ENCODE measurements around the gene RYR3.

RYR3 gene

DNA sequence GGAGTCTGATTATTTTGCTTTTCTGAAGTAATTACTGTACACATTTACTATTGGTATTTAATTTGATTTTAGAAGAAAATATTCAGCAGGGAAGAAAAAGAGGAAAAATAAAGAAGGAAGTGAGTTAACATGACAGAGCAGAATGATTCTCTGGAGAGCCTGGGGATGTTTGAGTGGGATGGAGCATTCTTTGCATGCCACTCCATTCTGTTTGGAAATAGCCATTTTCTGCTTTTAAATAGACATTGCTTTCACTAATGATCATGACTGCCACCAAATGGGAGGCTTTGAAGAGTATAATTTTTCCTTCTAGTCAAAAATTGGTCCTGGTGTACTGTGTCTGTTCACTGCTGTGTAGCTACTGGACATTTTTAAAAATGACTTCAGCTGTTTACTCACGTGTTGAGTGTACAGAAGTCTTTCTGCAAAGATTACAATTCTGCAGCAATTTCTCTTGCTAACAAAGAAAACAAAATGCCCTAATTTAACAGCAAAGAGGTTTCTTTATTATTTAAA lies 196.1 kb downstream of the RYR3 start:
- DNase-seq (ENCODE audit: low read depth): no peak
- H3K4me3 ChIP-seq (ENCODE audit: low read depth, low read length): no peak overlapping the region
- TF ChIP-seq, protein P1, sequence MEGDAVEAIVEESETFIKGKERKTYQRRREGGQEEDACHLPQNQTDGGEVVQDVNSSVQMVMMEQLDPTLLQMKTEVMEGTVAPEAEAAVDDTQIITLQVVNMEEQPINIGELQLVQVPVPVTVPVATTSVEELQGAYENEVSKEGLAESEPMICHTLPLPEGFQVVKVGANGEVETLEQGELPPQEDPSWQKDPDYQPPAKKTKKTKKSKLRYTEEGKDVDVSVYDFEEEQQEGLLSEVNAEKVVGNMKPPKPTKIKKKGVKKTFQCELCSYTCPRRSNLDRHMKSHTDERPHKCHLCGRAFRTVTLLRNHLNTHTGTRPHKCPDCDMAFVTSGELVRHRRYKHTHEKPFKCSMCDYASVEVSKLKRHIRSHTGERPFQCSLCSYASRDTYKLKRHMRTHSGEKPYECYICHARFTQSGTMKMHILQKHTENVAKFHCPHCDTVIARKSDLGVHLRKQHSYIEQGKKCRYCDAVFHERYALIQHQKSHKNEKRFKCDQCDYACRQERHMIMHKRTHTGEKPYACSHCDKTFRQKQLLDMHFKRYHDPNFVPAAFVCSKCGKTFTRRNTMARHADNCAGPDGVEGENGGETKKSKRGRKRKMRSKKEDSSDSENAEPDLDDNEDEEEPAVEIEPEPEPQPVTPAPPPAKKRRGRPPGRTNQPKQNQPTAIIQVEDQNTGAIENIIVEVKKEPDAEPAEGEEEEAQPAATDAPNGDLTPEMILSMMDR (IDR thresholded peaks at IDR 0.05; ENCODE audit: low read depth, low read length, missing control alignments): no peak

DNA sequence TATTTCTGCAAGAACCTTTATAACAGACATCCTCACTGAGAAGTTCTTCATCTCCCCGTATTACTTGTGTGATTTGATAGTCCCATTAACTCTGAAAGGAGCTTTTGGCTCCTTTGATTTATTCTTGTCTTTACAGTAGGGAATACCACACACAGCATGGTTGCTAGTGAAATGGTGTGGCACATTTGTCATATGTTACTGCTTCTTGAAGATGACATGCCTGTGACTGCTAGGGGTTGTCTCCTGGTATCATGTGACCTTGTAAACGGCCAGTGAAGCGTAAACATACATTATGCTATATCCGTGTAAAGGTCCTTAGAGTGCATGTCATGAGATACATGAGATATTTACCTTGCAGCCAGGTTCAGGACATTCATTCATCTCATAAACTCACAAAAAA lies 197.9 kb downstream of the RYR3 start:
- DNase-seq (ENCODE audit: low read depth): no peak
- TF ChIP-seq, protein P1 (IDR thresholded peaks at IDR 0.05; ENCODE audit: low read depth, low read length, missing control alignments): no peak
- no peak overlapping the region for H3K4me3 ChIP-seq (ENCODE audit: low read depth, low read length)

DNA sequence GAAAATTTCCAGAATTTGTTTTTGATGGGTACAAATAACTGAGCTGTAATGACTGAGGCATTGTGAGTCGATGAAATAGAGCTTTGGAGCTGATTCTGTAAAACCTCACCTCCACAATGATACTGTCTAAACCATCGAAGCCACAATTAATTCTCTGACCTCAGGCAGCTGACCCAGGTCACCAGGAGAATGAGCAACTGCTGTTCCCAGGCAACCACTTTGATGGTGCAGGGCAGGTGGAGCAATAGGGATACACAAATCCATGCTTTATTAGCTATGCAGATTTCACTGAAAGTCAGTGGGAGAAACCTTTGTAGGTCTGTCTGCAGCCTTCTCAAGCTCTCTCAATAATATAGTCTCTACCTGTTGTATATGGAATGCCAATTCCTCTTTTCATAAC lies 204.4 kb downstream of the RYR3 start:
- TF ChIP-seq, protein P1 (IDR thresholded peaks at IDR 0.05; ENCODE audit: low read depth, low read length, missing control alignments): no peak
- H3K4me3 ChIP-seq (ENCODE audit: low read depth, low read length): no peak overlapping the region
- no peak for DNase-seq (ENCODE audit: low read depth)

DNA sequence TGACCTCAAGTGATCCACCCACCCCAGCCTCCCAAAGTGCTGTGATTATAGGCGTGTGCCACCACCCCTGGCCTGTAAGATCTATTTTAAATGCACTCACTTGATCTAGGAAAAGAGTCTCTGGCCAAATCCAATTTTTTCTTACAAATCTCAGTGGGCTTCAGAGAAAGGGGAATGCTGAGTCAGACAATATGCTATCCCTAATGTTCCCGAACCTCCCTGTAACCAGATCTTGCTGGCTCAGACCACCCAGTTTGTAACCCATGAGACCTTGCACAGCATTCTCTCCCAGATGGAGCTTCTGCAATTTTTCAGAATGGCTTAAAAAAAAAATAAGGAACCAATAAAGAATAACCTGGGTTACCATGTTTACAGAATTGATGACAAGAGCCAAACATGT lies 205.8 kb downstream of the RYR3 start:
- no peak overlapping the region for H3K4me3 ChIP-seq (ENCODE audit: low read depth, low read length)
- TF ChIP-seq, protein P1 (IDR thresholded peaks at IDR 0.05; ENCODE audit: low read depth, low read length, missing control alignments): no peak
- no peak for DNase-seq (ENCODE audit: low read depth)

DNA sequence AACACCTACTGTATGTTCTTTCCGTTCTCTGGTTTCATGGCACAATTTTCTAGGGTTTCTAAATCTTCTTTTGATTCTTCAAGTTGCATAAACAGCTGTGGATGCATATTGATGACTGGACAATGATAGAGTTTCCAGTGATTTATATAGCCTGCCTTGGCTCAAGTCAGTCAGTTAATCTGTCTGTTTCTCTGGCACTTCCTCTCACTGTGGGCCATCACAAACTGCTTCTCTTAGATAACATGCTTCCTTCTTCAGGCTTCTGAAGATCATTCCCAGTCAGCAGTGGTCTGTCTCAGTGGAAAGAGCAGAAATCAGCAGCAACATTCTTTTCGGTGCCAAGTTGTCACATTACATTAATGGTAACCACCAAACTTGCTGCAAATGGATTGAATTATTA lies 207.2 kb downstream of the RYR3 start:
- DNase-seq (ENCODE audit: low read depth): no peak
- TF ChIP-seq, protein P1 (IDR thresholded peaks at IDR 0.05; ENCODE audit: low read depth, low read length, missing control alignments): no peak
- no peak overlapping the region for H3K4me3 ChIP-seq (ENCODE audit: low read depth, low read length)

DNA sequence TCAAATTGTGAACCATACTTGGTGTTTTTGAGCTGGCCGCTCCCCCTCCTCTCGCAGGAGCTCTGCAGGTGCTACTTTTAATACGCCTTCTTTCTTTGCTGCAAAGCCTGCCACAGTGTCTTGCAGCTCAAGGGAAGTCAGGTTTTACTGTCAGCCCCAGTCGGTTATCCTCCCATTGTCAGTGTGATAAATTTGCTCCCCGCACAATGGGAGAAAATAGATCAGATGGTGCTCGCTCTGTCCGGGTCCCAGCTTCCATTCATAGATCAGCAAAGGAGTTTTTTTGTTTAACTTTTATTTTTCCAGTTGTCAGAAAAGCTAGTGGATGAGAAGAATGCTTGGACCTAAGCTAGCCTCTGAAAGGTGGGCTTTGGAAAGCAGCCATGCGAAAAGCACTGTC lies 207.7 kb downstream of the RYR3 start:
- no peak overlapping the region for H3K4me3 ChIP-seq (ENCODE audit: low read depth, low read length)
- no peak for DNase-seq (ENCODE audit: low read depth)
- TF ChIP-seq, protein P1 (IDR thresholded peaks at IDR 0.05; ENCODE audit: low read depth, low read length, missing control alignments): no peak

DNA sequence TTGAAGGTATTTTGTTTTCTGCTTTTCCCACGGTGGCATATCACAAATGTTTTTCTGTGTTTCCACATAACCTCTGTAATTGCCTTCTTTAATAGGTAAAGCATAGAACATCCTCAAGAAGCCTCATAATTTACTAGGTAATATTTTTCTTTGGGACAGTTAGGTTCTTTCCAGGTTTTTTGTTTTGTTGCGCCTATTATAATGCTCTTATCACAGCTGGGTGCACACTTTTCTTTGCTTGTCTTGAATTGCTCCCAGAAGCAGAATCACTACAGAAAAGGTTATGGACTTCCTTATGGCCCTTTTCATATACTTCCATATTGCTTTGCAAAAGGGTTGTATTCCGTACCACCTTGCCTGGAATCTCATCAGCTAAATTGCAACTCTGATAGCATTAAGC lies 213.5 kb downstream of the RYR3 start:
- TF ChIP-seq, protein P1 (IDR thresholded peaks at IDR 0.05; ENCODE audit: low read depth, low read length, missing control alignments): no peak
- DNase-seq (ENCODE audit: low read depth): no peak
- no peak overlapping the region for H3K4me3 ChIP-seq (ENCODE audit: low read depth, low read length)
